SK-N-SH (cell line): ENCODE data around the gene AUP1. TPM values are rescaled to one million over a fixed set of nuclear protein-coding genes. Genes with fewer than 3 reads are reported as not detected.
"Not testable (repeated sequence)": the region's sequence is repeated elsewhere in the genome, so short reads cannot be mapped to it uniquely, and the experiment has no call there.

Experiments
- CTCF ChIA-PET: fragments of 300-600, 350-600 bp; formaldehyde crosslinking; extraction: SDS; loops from one replicate; lab custom pipeline; 2021; lab: Yijun Ruan, JAX
- POLR2A ChIA-PET: fragments of 350-600 bp; sonication (Branson Sonifier 250); formaldehyde crosslinking; extraction: SDS; loops from one replicate; lab custom pipeline; 2020; ENCODE audit warnings: antibody characterized with exemption, inconsistent platforms; lab: Yijun Ruan, JAX
- DNase-seq: peaks from one replicate; pipeline ENCODE4 v3.0.0; 2012
- H2AFZ ChIP-seq: fragments of 200-600 bp; sonication (generic); 2 replicates; pipeline ENCODE4 v1.8.1; 2016; ENCODE audit warnings: antibody characterized with exemption, mild to moderate bottlenecking, low read depth
- H3F3A ChIP-seq: fragments of 200-600 bp; sonication (generic); replicated peaks from 2 replicates; pipeline ENCODE3; 2016; ENCODE audit warnings: antibody characterized with exemption, mild to moderate bottlenecking; ENCODE audit not compliant: insufficient read depth
- H3K27ac ChIP-seq, 2 experiments: fragments of 200-500 bp in 1 of 2; fragments of 200-600 bp in 1 of 2; sonication (Bioruptor generic) in 1 of 2; sonication (generic), shearing (Covaris generic) in 1 of 2; 2 replicates each; pipeline versions ENCODE4 v1.5.1 to v1.6.1; 2014 to 2016; ENCODE audit warnings: low read depth in 2 of 2, inconsistent platforms in 1 of 2, low read length in 1 of 2, mild to moderate bottlenecking in 1 of 2, mixed read lengths in 1 of 2
- H3K27me3 ChIP-seq: fragments of 200-600 bp; sonication (generic), shearing (Covaris generic); 2 replicates; pipeline ENCODE4 v1.6.1; 2016; ENCODE audit warnings: mixed run types; ENCODE audit not compliant: insufficient read depth
- H3K36me3 ChIP-seq, 2 experiments: fragments of 200-500 bp in 1 of 2; fragments of 200-600 bp in 1 of 2; sonication (Bioruptor generic) in 1 of 2; sonication (generic) in 1 of 2; replicated peaks in 1 of 2; 2 replicates each; pipeline versions ENCODE3 to v1.5.1; 2014 to 2016; ENCODE audit warnings: low read length in 1 of 2, mild to moderate bottlenecking in 1 of 2; ENCODE audit not compliant: insufficient read depth in 2 of 2, control insufficient read depth in 1 of 2
- H3K4me1 ChIP-seq, 2 experiments: fragments of 200-500 bp in 1 of 2; fragments of 200-600 bp in 1 of 2; sonication (Bioruptor generic) in 1 of 2; sonication (generic), shearing (Covaris generic) in 1 of 2; 2 replicates each; pipeline versions ENCODE4 v1.5.1 to v1.6.1; 2014 to 2016; ENCODE audit warnings: low read depth in 1 of 2, low read length in 1 of 2, mixed run types in 1 of 2; ENCODE audit not compliant: insufficient read depth in 2 of 2, control insufficient read depth in 1 of 2
- H3K4me2 ChIP-seq: fragments of 200-600 bp; sonication (generic), shearing (Covaris generic); 2 replicates; pipeline ENCODE4 v1.6.1; 2017; ENCODE audit warnings: mixed run types
- H3K4me3 ChIP-seq, 2 experiments: fragments of 200-500 bp in 1 of 2; fragments of 200-600 bp in 1 of 2; sonication (Bioruptor generic) in 1 of 2; sonication (generic), shearing (Covaris generic) in 1 of 2; 2 replicates each; pipeline versions ENCODE4 v1.5.1 to v1.8.1; 2014 to 2016; ENCODE audit warnings: low read depth in 2 of 2, inconsistent platforms in 1 of 2, low read length in 1 of 2, mild to moderate bottlenecking in 1 of 2, mixed read lengths in 1 of 2, moderate library complexity in 1 of 2
- H3K79me2 ChIP-seq: fragments of 200-600 bp; sonication (generic); 2 replicates; pipeline ENCODE4 v1.8.1; 2017; ENCODE audit warnings: mild to moderate bottlenecking; ENCODE audit not compliant: insufficient read depth
- H3K9ac ChIP-seq: fragments of 200-600 bp; sonication (generic); 2 replicates; pipeline ENCODE4 v1.6.1; 2017; ENCODE audit warnings: mixed run types
- H3K9me2 ChIP-seq: fragments of 200-600 bp; sonication (generic); 2 replicates; pipeline ENCODE4 v1.6.1; 2017; ENCODE audit warnings: mixed run types
- H3K9me3 ChIP-seq: fragments of 200-600 bp; sonication (generic); 2 replicates; pipeline ENCODE4 v1.6.1; 2017; ENCODE audit warnings: mixed run types, mild to moderate bottlenecking, moderate library complexity
- H4K20me1 ChIP-seq: fragments of 200-600 bp; sonication (generic); 2 replicates; pipeline ENCODE4 v1.6.1; 2017; ENCODE audit warnings: mild to moderate bottlenecking, mixed run types; ENCODE audit not compliant: insufficient read depth
- CHD2 ChIP-seq: fragments of 150-350 bp; IDR thresholded peaks from 2 replicates; pipeline ENCODE4 v1.6.1; 2018; ENCODE audit warnings: low read length; ENCODE audit not compliant: partially characterized antibody
- FOSL2 ChIP-seq: IDR thresholded peaks from 2 replicates; pipeline ENCODE4 v1.4.0; 2012; ENCODE audit warnings: low read depth, mild to moderate bottlenecking, moderate library complexity, borderline replicate concordance
- FOXJ3 ChIP-seq: sonication (generic); formaldehyde crosslinking; IDR thresholded peaks from 2 replicates; pipeline ENCODE4 v1.5.1; 2020; ENCODE audit warnings: mild to moderate bottlenecking, missing genetic modification reagents
- FOXM1 ChIP-seq: IDR thresholded peaks from 2 replicates; pipeline ENCODE4 v1.4.0; 2012; ENCODE audit warnings: low read depth, mild to moderate bottlenecking
- GATA2 ChIP-seq: sonication (generic); formaldehyde crosslinking; IDR thresholded peaks from 2 replicates; pipeline ENCODE4 v1.5.0; 2020; ENCODE audit warnings: mild to moderate bottlenecking, missing genetic modification reagents
- IRF3 ChIP-seq: fragments of 150-350 bp; IDR thresholded peaks from 2 replicates; pipeline ENCODE4 v1.6.1; 2016; ENCODE audit warnings: mild to moderate bottlenecking, low read depth, low read length
- NFIC ChIP-seq: IDR thresholded peaks from 2 replicates; pipeline ENCODE4 v1.4.0; 2012; ENCODE audit warnings: borderline replicate concordance
- NRF1 ChIP-seq: IDR thresholded peaks from 2 replicates; pipeline ENCODE4 v1.6.1; 2012; ENCODE audit warnings: low read depth, mild to moderate bottlenecking, low read length
- RCOR1 ChIP-seq: fragments of 150-350 bp; IDR thresholded peaks from 2 replicates; pipeline ENCODE4 v1.6.1; 2017; ENCODE audit warnings: antibody characterized with exemption, low read length
- WGBS: methylation state at CpG from one replicate; pipeline ENCODE4 v1.1.6; 2017; ENCODE audit warnings: low lambda C conversion rate; 5-methylcytosine and 5-hydroxymethylcytosine counted together
- polyA plus RNA-seq, 3 experiments: library from polyadenylated mRNA; depleted of rRNA; stranded (reverse); fragments of >200 nt; gene quantifications; 2 replicates each; pipeline ENCODE4 v1.2.3, GENCODE V29; 2012
- TF ChIP-seq, protein P1 (sequence below): IDR thresholded peaks from 2 replicates; pipeline ENCODE4 v1.4.0; 2012; ENCODE audit warnings: low read depth, borderline replicate concordance

AUP1 gene
- polyA plus RNA-seq, 1 of the 3 experiments (the other 2 are of a cell fraction) = 118 TPM

DNA sequence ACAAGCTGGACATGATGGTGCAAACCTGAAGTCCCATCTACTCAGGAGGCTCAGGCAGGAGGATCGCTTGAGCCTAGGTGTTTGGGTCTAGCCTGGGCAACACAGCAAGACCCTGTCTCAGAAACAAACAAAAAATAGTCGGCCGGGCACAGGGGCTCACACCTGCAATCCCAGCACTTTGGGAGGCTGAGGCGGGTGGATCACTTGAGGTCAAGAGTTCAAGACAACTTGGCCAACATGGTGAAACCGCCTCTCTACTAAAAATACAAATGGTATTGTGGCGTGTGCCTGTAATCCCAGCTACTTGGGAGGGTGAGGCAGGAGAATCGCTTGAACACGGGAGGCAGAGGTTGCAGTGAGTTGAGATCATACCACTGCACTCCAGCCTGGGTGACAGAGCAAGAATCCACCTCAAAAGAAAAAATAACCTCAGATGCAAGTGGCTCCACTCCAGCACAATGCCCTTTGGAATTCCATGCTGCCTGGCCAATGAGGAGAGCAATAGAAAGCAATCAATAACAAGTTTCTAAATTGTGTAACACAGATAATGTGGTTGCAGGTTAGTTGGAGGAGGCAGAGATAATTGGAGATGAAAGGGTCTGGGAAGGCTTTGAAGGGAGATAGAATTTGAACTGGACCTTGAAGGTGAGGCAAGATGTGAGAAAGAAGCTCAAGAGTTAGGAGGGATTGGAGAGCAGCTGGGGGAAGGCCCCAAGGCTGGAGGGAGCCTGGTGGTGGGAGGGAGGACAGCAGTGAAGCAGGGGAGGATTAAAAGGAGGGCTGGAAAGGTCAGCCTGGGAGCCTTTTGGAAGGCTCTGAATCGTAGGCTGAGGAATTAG lies 40.6 kb downstream of the AUP1 start:
- H2AFZ ChIP-seq = no peak overlapping the region
- CTCF ChIA-PET = interaction anchor here (0.6 to 3.0 kb wide), 4 partner anchors 18 to 98 kb away, joined by 3 to 13 read pairs (median 4); partner anchors contain the start of gene PCGF1
- H3F3A ChIP-seq = no peaks in the 10 kb centered on the region
- no peak overlapping the region for H3K4me3 ChIP-seq
- peaks cover 6 to 43% of the 10 kb centered on the region in 2 experiments for H3K36me3 ChIP-seq
- POLR2A ChIA-PET = interaction anchor here (1.0 kb wide), 1 partner anchor 17 kb away, joined by 3 read pairs; no protein-coding TSS in a partner anchor
- peaks cover 28% of the 10 kb centered on the region for H3K79me2 ChIP-seq
- H3K4me1 ChIP-seq = peaks cover 0 to 2% of the 10 kb centered on the region in 2 experiments; a peak in 2 of 4 replicates
- H4K20me1 ChIP-seq = no peaks in the 10 kb centered on the region
- H3K4me2 ChIP-seq = no peak overlapping the region
- H3K9me2 ChIP-seq = no peaks in the 10 kb centered on the region
- H3K27me3 ChIP-seq = no peaks in the 10 kb centered on the region
- 88% methylated on average over 9 of the region's 9 CpGs for WGBS
- TF ChIP-seq CHD2 (no peak), FOXM1 (no peak)
- H3K27ac ChIP-seq = no peak overlapping the region
- H3K9me3 ChIP-seq = no peaks in the 10 kb centered on the region
- no peak for DNase-seq
- H3K9ac ChIP-seq = no peak overlapping the region

DNA sequence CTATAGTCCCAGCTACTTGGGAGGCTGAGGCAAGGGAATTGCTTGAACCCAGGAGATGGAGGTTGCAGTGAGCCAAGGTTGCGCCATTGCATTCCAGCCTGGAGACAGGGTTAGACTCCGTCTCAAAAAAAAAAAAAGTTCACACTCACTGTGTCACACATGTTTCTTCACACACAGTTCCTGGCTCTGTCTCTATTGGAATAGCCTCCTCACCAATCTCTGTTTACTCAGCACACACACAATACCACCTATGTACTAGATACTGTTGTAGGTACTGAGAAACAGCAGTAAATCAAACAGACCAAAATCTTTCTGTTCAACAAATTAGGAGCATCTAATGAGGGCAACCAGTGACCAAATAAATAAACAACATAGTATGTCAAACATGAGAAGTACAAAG lies 43.4 kb downstream of the AUP1 start:
- Histone ChIP-seq H3K4me1 (peaks cover 7 to 11% of the 10 kb centered on the region in 2 experiments; a peak in 3 of 4 replicates), H3K9ac (no peak overlapping the region), H3K4me3 (no peak overlapping the region)
- TF ChIP-seq NFIC = no peak
- no peak for TF ChIP-seq GATA2 (CRISPR knock-in tag)
- TF ChIP-seq FOXM1 = no peak
- no peak for TF ChIP-seq NRF1
- no peak for TF ChIP-seq RCOR1
- TF ChIP-seq, protein P1, sequence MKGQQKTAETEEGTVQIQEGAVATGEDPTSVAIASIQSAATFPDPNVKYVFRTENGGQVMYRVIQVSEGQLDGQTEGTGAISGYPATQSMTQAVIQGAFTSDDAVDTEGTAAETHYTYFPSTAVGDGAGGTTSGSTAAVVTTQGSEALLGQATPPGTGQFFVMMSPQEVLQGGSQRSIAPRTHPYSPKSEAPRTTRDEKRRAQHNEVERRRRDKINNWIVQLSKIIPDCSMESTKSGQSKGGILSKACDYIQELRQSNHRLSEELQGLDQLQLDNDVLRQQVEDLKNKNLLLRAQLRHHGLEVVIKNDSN = no peak
- TF ChIP-seq IRF3 = no peak
- TF ChIP-seq FOXJ3 = no peak
- no peak for TF ChIP-seq FOSL2
- TF ChIP-seq, all 33 proteins: peak for 0
- H3K79me2 ChIP-seq = peaks cover 49% of the 10 kb centered on the region
- whole genome bisulfite sequencing = 100% methylated on average over 2 of the region's 2 CpGs
- no peaks in the 10 kb centered on the region for H3F3A ChIP-seq
- H3K36me3 ChIP-seq = peaks cover 6 to 16% of the 10 kb centered on the region in 2 experiments
- no peaks in the 10 kb centered on the region for H4K20me1 ChIP-seq
- H3K9me3 ChIP-seq = no peaks in the 10 kb centered on the region
- H3K9me2 ChIP-seq = no peaks in the 10 kb centered on the region
- no peak overlapping the region for H3K27ac ChIP-seq
- no peak overlapping the region for H2AFZ ChIP-seq
- POLR2A ChIA-PET = no interaction called here
- no peak overlapping the region for H3K4me2 ChIP-seq
- CTCF ChIA-PET = interaction anchor here (7.5 kb wide), 1 partner anchor 101 kb away, joined by 116 read pairs; no protein-coding TSS in a partner anchor
- no peaks in the 10 kb centered on the region for H3K27me3 ChIP-seq
- DNase-seq = no peak

DNA sequence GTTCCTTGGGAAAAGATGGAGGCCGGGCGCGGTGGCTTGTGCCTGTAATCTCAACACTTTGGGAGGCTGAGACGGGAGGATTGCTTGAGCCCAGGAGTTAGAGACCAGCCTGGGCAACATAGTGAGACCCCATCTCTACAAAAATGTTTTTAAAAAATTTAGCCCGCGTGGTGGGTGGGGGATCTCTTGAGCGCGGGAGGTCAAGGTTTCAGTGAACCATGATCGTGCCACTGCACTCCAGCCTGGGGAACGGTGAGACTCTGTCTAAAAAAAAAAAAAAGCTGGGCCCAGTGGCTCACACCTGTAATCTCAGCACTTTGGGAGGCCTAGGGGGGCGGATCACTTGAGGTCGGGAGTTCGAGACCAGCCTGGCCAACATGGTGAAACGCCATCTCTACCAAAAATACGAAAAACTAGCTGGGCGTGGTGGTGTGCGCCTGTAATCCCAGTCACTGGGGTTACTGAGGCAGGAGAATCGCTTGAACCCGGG lies 45.8 kb downstream of the AUP1 start:
- 64% methylated on average over 19 of the region's 19 CpGs for WGBS
- H3K4me1 ChIP-seq = peaks cover 13 to 16% of the 10 kb centered on the region in 2 experiments; a peak in 3 of 4 replicates

More for the DNA sequence above, 45.8 kb downstream of the AUP1 start:
- not testable (repeated sequence) for H3K9me3 ChIP-seq, H3K27ac ChIP-seq, H3K9me2 ChIP-seq, H4K20me1 ChIP-seq, DNase-seq, H3K27me3 ChIP-seq, H3F3A ChIP-seq
- peaks cover 71% of the 10 kb centered on the region for H3K79me2 ChIP-seq
- POLR2A ChIA-PET = interaction anchor here (0.6 to 3.5 kb wide), 12 partner anchors 11 to 92 kb away, joined by 3 to 24 read pairs (median 7); partner anchors contain the start of genes AUP1, C2orf81, HTRA2 and INO80B
- H3K4me3 ChIP-seq = peak overlapping the region; percentile 70 to 97
- H3K9ac ChIP-seq = peak overlapping the region; percentile 79
- peak overlapping the region; percentile 86 for H2AFZ ChIP-seq
- CTCF ChIA-PET = interaction anchor here (0.7 to 7.5 kb wide), 21 partner anchors 9 to 161 kb away, joined by 3 to 116 read pairs (median 10); partner anchors contain the start of genes AUP1, DQX1, HTRA2 and LBX2
- H3K4me2 ChIP-seq = peak overlapping the region; percentile 86
- H3K36me3 ChIP-seq = peaks cover 8 to 15% of the 10 kb centered on the region in 2 experiments
